Fibroblast of peridontal ligament (primary cell): ENCODE results near the gene MYOG.
A peak's percentile ranks its signal among the peaks of the same experiment; 100 is the strongest.

Experiments used
- DNase-seq: peaks from one replicate; pipeline ENCODE4 v3.0.0-alpha.2; 2010; ENCODE audit errors: extremely low read depth

Gene MYOG

GRCh38 chr1:203085528-203086406 lies at the start of gene MYOG:
Gene MYOG (minus strand): TSS chr1:203086012. CDS start chr1:203085961, 51 bp downstream.
- no peak for DNase-seq

DNA sequence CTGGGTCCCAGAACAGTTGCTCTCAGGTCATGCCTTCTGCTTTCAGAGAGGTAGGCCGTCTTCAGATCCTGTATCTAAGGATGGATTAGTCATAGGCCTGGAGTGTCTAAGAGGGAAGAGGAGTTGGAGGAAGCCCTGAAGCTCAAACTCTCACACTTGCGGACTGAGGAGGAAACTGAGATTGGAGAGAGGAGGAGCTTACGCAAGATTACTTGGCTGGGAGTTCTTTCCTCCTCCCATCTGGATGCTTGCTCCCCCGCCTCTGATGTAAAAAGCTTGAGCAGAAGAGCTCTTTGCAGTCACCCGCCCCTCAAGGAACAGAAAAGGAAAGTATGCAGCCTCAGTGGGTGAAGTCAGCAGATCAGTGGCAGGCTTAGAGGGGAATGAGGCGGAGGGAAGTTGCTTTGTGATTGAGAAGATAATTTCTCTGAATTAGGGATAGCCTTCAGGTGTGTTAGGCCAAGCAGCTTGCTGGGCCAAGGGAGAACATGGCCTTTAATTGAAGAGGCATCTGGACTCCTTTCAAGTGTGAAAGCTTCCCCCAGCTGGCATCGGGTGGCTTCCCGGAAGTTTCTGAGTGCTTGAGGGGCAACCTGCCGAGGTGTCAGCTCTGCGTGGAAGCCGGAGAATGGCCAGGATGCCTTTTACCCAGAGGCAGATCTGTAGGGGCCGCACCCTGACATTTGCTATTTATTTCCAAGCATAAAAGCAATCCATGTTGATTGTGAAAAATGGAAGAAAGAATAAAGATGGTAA lies 48.3 kb upstream of the MYOG start:
- DNase-seq: no peak

GRCh38 chr1:203131548-203132200 lies 45.9 kb upstream of the MYOG start:
- no peak for DNase-seq

DNA sequence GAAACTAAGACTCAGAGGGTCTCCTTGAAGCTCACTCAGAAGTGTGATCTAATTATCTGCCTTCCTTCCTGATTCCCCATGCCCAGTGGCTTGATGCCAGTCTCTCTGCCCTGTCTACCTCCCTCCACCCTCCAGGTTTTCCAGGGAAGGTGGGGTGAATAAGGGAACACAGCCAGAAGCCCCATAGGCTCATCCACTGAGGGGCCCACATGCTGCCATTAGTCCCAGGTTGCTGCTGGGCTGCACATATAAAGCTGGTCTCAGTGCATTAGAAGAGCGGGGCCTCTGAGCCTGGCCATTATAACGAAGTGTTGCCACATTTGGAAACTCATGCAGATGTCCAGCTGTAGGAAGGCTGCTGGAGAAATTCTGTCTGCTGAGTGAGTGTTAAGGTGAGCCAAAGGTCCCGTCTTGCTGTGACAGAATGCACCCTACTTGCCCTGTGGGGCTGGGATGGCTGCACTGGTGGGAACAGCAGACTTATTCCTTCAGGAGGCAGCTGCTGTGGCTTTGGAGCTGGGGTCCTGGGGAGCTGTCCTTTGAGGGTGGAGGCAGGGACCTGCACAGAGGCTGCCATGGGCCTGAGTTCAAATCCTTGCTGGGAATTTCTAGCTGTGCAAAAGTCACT lies 44.7 kb upstream of the MYOG start:
- DNase-seq: no peak

- DNase-seq: no peak
Observed at GRCh38 chr1:203129501-203130231, 43.9 kb upstream of the MYOG start.

- DNase-seq: no peak
Observed at GRCh38 chr1:203128716-203129500, 43.1 kb upstream of the MYOG start.

DNA sequence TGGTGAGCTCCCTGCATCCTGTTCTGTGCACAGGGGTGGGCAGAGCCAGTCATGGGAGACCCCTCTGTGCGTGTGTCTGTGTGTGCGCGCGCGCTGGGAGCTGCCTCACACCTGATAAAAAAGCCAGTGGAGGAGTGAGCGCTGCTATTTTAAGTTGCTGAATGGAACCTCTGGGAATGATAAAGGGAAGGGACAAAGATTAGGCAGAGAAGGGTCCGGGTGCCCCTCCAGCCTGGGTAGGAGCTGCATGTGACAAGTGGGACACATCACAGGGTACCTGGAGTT lies 42.6 kb upstream of the MYOG start:
- DNase-seq: no peak

DNA sequence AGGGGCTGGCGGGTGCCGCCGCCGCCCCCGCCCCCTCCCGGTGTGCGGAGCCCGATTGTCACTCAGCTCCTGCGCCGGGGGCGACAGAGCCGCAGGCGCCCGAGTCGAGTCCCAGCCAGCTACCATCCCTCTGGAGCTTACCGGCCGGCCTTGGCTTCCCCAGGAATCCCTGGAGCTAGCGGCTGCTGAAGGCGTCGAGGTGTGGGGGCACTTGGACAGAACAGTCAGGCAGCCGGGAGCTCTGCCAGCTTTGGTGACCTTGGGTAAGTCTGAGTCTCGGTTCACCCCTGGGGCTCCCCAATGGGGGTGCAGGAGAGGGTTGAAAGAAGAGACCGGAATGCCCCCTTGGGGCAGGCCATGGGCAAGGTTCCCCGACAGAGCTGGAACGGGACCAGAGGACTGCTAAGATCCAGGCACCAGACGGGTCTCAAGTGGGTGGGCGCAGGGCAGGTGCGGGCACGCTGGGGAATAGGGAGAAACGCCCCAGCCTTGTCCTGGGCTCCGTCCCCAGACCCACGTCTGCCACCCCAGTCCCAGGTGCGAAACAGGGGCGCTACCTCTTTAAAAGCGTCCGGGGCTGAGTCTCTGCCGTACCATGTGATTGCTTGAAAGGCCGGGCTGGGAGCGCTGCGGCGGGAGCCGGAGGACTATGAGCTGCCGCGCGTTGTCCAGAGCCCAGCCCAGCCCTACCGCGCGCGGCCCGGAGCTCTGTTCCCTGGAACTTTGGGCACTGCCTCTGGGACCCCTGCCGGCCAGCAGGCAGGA lies 42.0 kb upstream of the MYOG start, which contains the start of gene ADORA1:
Gene ADORA1, plus strand, starts transcription at position 61 of the 765 bp plus-strand sequence. CDS start 1,116 bp downstream, outside the sequence.
- peak; percentile 37 for DNase-seq

DNA sequence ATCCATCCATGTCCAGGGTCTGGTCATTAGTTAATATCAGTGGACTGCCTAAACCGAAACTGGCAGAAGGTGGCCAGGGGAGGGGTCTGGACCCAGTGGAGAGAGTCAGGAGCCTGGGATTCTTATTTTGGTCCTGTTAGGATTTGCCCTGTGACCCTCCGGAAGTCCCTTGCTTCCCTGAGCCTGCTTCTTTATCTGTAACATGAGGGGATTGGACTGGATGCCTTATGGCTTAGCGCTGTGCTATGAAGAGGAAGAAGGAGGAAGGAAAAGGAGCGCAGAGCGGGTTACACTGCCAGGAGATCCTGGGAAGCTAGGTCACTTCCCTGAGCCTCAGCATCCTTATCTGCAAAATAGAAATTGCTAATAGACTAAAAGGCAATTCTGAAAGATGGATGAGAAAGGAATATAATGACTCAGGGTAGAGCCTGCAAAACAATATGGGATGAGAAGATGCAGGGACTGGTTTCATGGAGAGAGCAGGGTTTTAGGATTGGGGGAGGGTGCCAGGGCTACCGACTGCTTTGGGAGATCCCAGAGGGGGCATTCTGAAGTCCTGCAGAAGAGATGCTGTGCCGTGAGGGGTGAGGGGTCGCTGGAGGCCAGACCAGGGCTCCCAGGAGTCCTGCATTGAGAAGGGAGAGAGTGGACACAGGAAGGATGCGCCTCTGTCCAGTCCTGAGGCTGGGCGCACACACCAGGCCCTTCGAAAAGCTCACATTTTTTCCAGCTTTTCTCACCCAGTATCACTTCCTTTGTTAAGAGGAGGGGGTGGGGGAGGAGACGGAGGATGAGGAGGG lies 41.3 kb upstream of the MYOG start:
- no peak for DNase-seq

DNA sequence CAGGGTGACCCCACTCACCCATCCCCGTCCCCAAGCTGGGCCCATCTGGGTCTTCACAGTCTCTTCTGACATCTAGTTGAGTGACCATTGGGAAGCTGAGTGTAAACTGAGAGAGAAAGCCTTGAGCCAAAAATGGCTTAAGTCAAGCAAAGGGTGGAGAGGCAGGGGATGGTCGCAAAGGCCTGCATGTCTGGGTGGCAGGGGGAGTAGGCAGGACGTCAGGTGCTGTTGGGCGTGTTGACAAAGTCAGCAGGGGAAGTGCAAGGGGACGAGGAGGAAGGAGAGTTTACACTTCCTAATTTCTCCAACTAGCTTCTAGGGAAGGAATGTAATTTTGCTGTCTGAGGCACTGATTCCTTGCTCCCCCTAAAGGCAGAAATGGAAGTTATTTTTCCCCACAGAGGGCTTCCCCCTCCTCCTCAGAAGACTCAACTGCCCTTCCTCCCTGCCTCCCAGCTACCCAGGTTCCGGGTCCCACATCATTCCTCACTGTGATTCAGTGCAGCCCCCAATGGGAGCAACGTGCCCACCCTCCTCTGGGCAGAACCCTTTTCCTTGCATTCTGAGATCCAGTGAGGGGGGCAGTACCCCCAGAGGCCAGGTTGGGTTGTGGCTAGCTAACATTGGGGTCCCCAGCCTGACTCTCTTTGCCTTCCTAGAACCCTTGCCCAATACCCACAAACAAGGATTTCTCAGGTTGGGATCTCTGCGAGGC lies 40.5 kb upstream of the MYOG start:
- DNase-seq: peak; percentile 29

- DNase-seq: peak; percentile 17
Observed at GRCh38 chr1:203124546-203125317, 38.9 kb upstream of the MYOG start.

- no peak for DNase-seq
Observed at GRCh38 chr1:203124011-203124410, 38.2 kb upstream of the MYOG start.

DNA sequence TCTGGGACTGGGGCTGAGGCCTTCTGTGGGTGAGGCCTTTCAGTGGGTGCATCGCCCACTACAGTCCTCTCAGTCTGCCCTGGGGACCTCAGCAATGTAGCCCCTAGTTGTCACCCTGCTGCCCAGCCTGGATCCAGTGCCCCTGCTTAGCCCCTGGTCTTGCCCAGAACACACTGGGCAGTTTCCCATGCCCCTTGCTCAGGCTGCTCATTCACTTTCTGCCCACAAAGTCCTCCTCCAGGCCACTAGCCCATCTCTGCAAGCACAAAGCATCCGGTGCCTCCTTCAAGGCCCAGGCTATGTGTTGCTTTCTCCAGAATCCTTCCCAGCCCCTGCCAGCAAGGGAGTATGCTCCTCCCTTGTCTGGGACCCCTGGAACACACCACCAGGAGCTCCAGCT lies 36.3 kb upstream of the MYOG start:
- DNase-seq: no peak

DNA sequence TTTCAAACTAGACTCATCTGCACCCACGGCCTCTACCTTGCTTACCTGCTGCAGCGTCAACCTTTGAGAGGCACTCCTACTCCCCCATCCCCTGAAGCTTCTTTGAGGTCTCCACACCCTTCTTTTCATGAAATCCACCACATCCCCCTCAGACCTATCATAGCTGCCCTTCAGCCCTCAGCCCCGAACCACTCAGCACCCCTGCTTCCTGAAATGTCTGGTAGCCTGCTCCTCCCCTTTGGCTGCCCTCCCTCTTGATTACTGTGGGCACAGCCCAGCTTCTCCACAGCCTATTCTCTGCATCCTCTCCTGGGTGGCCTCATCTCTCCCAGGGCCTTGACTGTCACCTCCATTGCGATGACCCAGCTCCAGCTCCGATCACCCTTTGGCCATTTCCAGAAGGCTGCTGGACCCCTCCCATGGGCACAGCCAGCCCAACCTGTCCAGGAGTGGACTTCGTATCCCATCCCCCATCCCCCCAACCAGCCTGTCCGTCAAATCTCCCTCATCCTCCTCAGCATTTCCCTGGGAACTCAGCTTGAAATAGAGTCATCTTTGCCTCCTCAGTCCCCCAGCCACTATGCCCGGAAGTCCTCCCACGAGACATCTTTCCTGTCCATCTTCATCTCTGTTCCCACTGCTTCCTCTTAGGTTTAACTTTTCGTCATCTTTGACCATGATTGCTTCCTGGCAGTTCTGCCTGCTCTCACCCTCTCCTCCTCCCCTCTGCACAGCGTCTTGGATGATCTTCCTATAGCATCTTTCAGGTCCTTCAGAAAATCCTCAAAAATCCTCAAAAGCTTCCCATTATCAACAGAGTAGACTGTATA lies 35.6 kb upstream of the MYOG start:
- DNase-seq: no peak

- no peak for DNase-seq
Observed at GRCh38 chr1:203120325-203121153, 34.7 kb upstream of the MYOG start.
